ENCODE results near the gene MN1.

GRCh38 chr22:27805841-27806240 is 4.3 kb upstream of the MN1 start:
- TF ChIP-seq CTCF (IDR thresholded peaks at IDR 0.05): no peak
- no peak for TF ChIP-seq POLR2AphosphoS5 (IDR thresholded peaks at IDR 0.05)

Measured in breast epithelium (tissue), 3 donors.